Spleen (tissue), 7 donors: ENCODE data around the gene DCUN1D3.

Experiments
- CTCF ChIP-seq, 11 experiments: fragments of 200-600 bp in 7 of 11; fragments of 450-650 bp in 4 of 11; sonication (generic) in 4 of 11; IDR thresholded peaks in 8 of 11; conservative IDR thresholded peaks in 3 of 11; 1 replicate in 7 of 11; 2 replicates in 4 of 11; pipeline versions ENCODE4 v1.4.0 to v1.8.0; 2016 to 2021; ENCODE audit warnings: antibody characterized with exemption in 11 of 11, inconsistent platforms in 4 of 11, mild to moderate bottlenecking in 1 of 11
- POLR2A ChIP-seq, 3 donors: fragments of 450-650 bp; IDR thresholded peaks; one replicate each; pipeline ENCODE4 v1.5.1; 2017; ENCODE audit warnings: antibody characterized with exemption in 3 of 3, mild to moderate bottlenecking in 1 of 3
- donor health status: DM: no; HTN: no; CAD: no; lungs with moderate emphysema.
- donor health status: DM: no; HTN: no; CAD: no.
- donor health status: DM: no; HTN: no; CAD: no.

GRCh38 chr16:20899071-20899470 lies 1.1 kb downstream of the DCUN1D3 start:
- TF ChIP-seq CTCF (IDR thresholded peaks at IDR 0.05 in 8 of 11, conservative IDR thresholded peaks at IDR 0.05 in 3 of 11), result no peak
- no peak for TF ChIP-seq POLR2A (IDR thresholded peaks at IDR 0.05)
